ENCODE data around the gene C19orf38. TPM values are rescaled to one million over a fixed set of nuclear protein-coding genes. Genes with fewer than 3 reads are reported as not detected.

Gene C19orf38
- total and polyA plus RNA-seq, 12 donors: 0.27 to 4.0 (median 0.64) TPM; not detected in 1

- no peak for ATAC-seq
- 96 to 98% methylated on average over 27 of the region's 27 CpGs for WGBS, 2 donors
- Histone ChIP-seq H3K9me3 (no peaks in the 10 kb centered on the region), H3K27me3 (no peaks in the 10 kb centered on the region), H3K36me3 (peaks cover 0 to 97% (median 64%) of the 10 kb centered on the region in 9 donors), H3K27ac (no peak overlapping the region), H3K4me3 (no peak overlapping the region), H3K4me1 (peaks cover 0 to 18% (median 0%) of the 10 kb centered on the region in 9 donors)
- intact Hi-C loops (cut with DNase I): loop anchor here in 1 of 10 donors (10.0 kb wide), 1 partner anchor 45 kb away; no protein-coding TSS in a partner anchor
- no peak for TF ChIP-seq CTCF (IDR thresholded peaks at IDR 0.05)
- DNase-seq: no peak
Observed at GRCh38 chr19:10819124-10820060, 28.8 kb upstream of the C19orf38 start.

- Histone ChIP-seq H3K27ac (no peak overlapping the region), H3K4me3 (no peak overlapping the region), H3K4me1 (peaks cover 0 to 11% (median 0%) of the 10 kb centered on the region in 9 donors), H3K36me3 (peaks cover 6 to 97% (median 64%) of the 10 kb centered on the region in 9 donors), H3K9me3 (no peaks in the 10 kb centered on the region), H3K27me3 (no peaks in the 10 kb centered on the region)
- TF ChIP-seq CTCF (IDR thresholded peaks at IDR 0.05): peak in 7 of 9 donors; percentile 12 to 33 (median 21)
- intact Hi-C loops (cut with DNase I): loop anchor here in 1 of 10 donors (10.0 kb wide), 1 partner anchor 45 kb away; no protein-coding TSS in a partner anchor
- DNase-seq: no peak
- no peak for ATAC-seq
- whole genome bisulfite sequencing, 2 donors: 82 to 85% methylated on average over 7 of the region's 7 CpGs
Observed at GRCh38 chr19:10820173-10820572, 28.0 kb upstream of the C19orf38 start.

- Histone ChIP-seq H3K27me3 (no peaks in the 10 kb centered on the region), H3K27ac (no peak overlapping the region), H3K36me3 (peaks cover 8 to 100% (median 76%) of the 10 kb centered on the region in 9 donors), H3K4me1 (peaks cover 0 to 10% (median 0%) of the 10 kb centered on the region in 9 donors), H3K4me3 (no peak overlapping the region), H3K9me3 (no peaks in the 10 kb centered on the region)
- 95 to 97% methylated on average over 12 of the region's 12 CpGs for WGBS, 2 donors
- DNase-seq: no peak
- no peak for ATAC-seq
- intact Hi-C loops (cut with DNase I): loop anchor here in 1 of 10 donors (10.0 kb wide), 1 partner anchor 49 kb away; no protein-coding TSS in a partner anchor
- no peak for TF ChIP-seq CTCF (IDR thresholded peaks at IDR 0.05)
Observed at GRCh38 chr19:10823690-10824089, 24.5 kb upstream of the C19orf38 start.

- 87 to 89% methylated on average over 7 of the region's 7 CpGs for WGBS, 2 donors
- ATAC-seq (no peak), DNase-seq (no peak)
- intact Hi-C loops (cut with DNase I): loop anchor here in 1 of 10 donors (10.0 kb wide), 1 partner anchor 51 kb away; no protein-coding TSS in a partner anchor
- H3K27me3 ChIP-seq: no peaks in the 10 kb centered on the region
- no peaks in the 10 kb centered on the region for H3K9me3 ChIP-seq
- TF ChIP-seq CTCF (IDR thresholded peaks at IDR 0.05): no peak
- no peak overlapping the region for H3K4me3 ChIP-seq
- H3K4me1 ChIP-seq: peaks cover 0 to 1% (median 0%) of the 10 kb centered on the region in 9 donors
- peaks cover 8 to 100% (median 80%) of the 10 kb centered on the region in 9 donors for H3K36me3 ChIP-seq
- H3K27ac ChIP-seq: no peak overlapping the region
Observed at GRCh38 chr19:10826231-10826630, 22.0 kb upstream of the C19orf38 start.
